HS-27A (cell line): Measurements from ENCODE around the gene ACOT11.

Experiments
- DNase-seq: peaks from one replicate; pipeline ENCODE4 v3.0.0-alpha.2; 2012; ENCODE audit warnings: low read depth, missing footprints

Gene ACOT11

DNA sequence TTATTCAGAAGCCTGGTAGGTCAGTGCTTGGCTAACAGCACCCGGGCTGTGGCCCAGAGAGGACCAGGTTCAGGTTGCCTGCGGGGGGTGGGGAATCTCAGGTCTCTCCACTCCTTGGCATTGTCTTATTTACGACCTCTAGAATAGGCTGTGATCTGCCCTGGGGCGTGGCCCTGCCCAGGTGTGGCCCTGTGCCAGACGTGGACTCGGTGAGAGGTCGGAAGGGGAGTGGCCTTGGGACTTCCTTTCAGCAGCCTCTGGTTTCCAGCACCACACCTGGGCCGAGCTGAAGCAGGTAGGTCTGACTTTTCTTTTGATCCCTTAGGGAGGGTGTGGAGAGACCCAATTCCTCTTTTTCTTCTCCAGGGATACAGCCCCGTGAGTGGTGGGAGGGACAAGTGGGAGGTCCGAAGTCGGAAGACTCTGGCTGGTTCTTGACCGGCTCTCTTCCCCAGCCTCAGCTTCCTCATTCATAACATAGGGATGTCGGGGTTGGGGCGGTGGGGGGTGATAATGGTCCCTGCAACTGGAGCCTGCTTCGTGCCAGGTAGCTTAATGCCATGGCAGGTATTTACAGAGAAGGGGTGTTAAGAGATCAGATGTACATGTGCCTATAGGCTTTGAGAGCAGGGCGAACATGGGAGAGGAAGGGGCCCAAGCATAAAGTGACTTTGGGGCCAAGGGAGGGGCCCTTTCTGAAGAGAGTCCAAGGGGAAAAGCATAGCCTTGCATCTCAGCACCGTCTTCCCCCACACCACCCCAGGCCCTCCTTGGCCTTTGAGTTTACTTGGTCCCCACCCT is 16.5 kb downstream of the ACOT11 start:
- DNase-seq: no peak

DNA sequence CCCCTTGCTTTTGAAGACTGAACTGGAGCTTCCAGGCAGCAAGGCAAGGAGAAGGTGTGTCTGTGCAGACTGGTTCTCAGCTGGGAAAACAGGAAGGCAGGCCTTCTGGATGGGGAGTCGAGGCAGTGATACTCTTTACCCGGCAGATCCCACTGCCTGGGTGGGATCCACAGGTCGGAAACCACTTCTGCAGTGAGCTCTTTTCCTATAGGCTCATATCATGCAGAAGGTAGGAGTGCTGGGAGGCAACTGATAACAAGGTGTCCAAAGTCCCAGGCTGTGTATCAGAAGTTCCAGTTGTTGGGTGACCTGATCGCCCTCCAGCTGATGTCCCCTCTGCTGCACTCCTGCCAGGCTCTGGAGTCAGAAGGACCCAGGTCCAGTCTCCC is 17.1 kb downstream of the ACOT11 start:
- no peak for DNase-seq

DNA sequence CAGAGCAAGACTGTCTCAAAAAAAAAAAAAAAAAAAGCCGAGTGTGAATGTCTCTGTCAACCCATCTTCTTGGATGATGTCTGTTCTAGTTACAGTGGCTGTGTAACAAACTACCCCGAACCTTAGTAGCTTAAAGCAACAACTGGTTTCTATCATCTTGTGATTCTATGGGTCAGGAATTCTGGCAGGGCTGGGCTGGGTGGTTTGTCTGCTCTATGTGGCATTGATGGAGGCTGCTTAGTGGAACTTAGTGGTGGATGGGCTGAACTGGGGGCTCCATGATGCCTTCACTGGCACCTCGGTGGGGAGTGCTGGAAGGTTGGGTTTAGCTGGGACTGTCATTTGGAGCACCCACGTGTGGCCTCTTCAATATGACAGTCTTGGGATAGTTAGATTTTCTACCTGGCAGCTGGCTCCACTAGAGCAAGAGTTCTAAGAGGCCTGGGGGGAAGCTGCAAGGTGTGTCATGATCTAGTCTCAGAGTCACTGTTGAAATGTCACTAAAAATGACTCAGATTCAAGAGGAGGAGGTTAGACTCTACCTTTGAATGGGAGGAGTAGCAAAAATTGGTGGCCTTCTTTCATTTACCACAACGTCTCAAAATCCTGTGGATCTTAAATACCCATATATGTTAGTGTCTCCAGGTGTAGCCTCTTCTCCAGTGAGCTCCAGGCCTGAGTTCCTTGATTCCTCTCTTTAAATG is 18.6 kb downstream of the ACOT11 start:
- no peak for DNase-seq

DNA sequence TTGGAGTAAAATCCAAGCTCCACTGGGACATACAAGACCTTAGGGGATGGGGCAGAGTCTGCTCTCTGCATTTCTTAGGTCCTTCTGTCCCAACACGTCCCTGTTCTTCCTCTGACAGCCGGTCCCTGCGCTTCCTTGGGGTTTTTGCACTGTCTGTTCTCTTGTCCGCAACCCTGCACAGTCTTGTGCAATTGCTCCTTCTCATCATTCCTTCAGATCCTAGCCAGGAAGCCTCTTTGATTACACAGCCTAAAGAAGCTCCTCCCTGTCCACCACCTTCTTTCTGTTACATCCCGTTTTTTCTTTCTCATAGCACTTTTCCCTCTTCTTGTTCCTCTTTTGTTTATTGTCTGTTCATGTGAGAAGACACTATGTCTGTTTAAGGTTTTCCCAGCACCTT is 19.9 kb downstream of the ACOT11 start:
- DNase-seq: no peak

DNA sequence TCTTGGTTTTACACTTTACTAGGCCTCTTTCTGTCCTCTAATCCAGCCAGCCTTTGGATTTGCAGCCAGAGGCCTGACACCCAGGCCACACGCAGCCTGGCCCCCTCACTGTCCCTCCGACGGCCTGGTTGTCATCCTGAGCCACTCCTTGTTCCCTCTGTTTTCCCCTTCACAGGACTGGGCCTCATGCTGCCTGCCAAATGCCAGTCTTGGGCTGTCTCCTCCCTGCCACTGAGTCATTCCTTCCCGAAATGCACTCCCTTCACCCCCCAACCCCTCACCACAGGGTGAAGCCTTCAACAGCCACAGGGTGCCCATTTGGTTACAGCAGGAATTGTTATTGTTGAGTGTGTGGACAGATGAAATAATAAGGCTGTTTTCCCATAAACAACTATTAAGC is 21.3 kb downstream of the ACOT11 start:
- DNase-seq: no peak

DNA sequence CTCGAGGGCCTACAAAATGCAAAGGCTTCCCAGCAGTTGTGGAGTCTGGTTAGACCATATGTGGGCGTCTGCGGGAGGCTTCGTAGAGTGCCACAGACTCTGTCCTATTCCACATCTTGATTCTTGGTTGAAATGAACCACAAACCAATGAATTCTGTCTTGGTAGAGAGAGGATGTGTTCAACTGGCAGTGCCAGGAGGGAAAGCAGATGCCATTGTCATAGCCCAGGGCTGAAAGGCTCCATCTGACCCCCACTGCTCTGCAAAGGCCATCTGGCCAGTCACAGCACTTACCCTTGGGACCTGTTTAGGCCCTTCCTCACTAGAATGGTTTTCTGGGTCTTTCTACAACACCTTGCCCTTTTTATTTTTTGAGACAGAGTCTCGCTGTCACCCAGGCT is 22.1 kb downstream of the ACOT11 start:
- no peak for DNase-seq

DNA sequence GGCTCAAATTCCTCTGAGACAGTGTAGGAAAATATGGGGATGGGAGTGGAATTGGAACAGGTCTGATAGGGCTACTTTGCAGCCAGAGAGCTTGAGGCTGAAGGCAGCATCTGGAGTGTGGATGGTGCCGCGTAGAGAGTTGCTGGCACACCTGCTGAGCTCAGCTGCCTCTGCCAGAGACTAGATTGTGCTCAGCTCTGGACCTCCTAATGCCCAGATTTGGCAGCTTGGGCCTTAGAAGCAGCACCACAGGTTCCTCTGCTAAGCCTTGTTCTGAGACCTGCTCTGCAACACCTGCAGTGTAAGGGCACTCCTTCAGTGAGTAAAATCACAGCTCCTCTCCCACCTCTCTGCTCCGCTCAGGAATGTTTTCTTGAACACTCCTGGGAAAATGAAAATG is 23.3 kb downstream of the ACOT11 start:
- DNase-seq: no peak

DNA sequence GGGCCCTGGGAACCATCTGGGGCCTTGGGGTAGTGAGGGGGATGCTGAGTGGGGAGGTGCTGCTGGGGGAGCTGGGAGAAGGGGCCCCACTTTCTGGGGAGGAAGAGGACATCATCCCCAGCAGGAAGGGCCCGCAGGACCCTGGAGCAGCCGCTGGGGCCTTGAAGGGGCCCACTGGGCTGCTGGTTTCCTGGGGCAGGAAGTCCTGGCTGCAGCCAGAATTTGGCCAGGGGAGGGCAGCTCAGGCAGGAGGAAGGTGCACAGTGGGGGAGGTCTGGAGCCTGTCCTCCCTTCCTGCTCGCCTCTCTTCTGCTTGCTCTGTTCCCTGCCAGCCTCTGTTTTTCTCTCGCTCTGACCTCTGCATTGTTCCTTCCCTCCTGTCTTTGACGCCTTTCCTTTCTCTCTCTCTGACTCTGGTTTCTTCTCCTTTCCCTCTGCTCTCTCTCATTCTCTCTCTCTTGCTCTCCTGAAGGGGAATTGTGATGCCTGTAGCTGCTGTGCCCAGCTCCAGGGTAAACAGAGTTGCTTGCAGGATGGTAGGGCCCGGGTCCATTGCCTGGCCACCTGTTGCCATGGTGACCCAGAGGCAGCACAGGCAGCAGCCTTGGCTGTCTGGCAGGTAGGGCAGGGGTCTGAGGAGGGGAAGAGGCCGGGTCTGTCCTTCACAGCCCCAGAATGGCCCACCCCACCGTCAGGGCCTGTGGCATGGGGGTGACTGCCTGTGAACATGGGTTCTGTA is 23.9 kb downstream of the ACOT11 start:
- DNase-seq: no peak

DNA sequence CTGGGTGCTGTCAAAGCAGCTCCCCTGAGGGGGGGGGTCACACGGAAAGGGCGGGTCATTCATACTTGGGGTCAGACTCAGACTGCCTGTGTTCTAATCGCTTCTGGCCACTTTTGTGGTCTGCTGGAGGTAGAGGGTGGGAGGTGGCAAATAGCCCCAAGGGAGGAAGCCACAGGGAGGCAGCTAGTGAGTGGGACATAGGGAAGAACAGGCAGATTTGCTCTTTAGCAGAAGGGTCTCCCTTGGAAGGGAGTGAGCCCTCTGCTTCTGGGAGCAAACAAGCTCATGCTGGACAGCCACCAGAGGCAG is 24.5 kb downstream of the ACOT11 start:
- DNase-seq: no peak

DNA sequence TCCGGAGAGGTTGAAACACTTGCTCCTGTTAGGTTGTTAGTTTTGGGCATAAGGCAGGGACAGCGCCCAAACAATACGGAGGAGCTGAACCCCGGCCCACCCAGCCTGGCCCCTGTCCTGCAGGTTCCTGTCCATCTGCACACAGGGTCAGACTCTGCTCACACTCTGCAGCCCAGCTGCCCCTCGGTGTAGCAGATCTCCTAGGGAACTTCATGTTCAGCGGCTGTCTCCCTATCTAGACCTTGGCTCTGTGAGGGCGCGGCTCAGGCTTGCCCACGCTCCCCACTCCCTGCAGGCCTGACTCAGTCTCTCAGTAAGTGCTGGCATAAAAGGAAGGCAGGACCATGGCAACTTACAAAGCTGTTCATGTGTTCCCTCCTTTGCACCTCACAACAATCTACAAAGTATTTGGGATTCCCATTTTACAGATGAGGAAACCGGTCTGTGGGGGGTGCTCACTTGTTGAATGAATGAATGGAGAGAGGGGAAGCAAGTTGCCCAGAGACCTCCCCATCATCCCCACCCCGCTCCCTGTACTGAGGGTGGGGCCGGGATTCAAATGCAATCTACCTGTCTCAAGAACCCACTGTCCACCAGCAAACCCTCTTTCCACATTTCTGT is 26.2 kb downstream of the ACOT11 start:
- no peak for DNase-seq

DNA sequence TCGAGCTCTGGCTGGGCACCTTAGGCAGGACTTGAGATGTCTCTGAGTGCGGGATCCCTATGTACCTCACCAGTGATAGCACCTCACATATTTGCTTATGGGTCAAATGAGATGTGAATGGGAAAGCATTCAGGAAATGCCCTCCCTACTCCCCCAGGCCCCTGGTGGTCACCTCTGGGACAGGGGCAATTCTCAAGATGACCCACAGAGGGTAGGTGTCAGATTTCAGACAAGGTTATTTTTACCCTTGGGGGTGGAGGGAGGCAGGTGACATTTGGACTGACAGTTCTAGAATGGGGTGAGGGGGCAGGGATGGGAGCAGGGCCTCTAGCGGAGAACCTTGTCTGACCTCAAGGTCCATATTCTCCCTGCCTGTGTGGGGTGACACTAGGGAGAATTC is 27.1 kb downstream of the ACOT11 start:
- no peak for DNase-seq

DNA sequence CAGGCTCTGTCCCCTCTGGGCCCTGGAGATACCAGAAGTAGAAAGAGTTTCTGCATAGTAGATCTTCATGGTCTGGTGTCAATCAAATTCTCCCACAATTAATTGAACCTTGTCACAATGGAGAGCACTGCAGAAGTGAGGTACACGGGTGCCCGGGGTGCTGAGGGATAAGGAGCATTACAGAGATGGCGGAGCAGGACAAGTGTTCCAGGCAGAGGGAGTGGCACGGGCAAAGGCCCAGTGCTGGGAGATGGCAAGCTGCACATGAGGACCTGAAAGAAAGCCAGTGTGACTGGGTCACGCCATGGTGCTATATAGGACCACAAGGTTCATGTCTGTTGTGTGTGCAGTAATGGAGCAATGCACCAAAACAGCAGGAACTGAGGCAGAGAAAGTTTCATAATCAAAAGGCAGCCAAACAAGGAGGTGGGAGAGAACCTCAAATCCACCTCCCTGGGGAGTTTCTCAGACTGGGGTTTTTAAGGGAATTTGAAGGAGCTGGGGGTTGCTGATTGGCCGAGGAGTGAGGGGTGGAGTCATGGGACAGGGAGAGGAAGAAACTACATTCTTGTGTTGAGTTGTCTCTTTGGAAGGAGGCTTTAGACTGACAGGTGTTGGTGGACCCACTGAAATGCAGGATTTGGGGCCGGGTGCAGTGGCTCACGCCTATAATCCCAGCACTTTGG is 27.7 kb downstream of the ACOT11 start:
- DNase-seq: no peak

DNA sequence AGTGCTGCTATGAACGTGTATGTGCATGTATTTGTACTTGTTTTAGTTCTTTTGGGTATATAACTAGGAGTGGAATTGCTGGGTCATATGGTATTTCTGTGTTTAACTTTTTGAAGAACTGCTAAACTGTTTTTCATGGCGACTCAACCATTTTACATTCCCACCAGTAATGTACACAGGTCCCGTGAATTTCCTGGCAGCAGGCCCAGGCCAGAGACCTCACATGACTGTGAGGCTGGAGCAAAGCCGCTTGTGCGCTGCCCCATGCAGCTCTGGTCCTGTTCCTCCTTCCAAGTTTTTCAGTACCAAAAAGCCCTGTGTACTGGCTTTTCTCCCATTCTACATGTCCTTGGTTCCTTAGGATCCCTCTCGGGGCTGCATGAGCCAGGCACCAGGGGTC is 29.6 kb downstream of the ACOT11 start:
- DNase-seq: no peak

DNA sequence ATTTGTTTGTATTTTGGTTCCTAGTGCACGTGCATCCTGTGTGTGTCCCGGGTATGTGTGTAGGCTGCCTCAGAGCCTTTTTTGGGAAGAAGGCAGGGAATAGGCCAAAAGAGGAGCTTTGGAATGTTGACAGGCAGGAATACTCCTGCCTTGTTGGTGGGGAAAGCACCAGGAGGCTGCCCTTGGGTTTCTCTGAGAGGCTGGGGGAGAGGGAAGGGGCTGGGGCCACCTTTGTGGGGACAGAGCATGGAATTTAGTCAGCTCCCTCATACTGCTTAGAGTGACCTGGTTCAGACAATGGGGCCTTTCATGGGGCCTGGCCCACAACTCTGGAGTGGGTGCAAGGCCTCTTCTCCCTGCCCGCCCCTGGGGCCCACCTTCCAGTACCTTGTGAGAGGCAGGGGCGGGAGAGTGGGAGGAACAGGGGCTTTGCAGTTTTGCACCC is 31.3 kb downstream of the ACOT11 start:
- no peak for DNase-seq

DNA sequence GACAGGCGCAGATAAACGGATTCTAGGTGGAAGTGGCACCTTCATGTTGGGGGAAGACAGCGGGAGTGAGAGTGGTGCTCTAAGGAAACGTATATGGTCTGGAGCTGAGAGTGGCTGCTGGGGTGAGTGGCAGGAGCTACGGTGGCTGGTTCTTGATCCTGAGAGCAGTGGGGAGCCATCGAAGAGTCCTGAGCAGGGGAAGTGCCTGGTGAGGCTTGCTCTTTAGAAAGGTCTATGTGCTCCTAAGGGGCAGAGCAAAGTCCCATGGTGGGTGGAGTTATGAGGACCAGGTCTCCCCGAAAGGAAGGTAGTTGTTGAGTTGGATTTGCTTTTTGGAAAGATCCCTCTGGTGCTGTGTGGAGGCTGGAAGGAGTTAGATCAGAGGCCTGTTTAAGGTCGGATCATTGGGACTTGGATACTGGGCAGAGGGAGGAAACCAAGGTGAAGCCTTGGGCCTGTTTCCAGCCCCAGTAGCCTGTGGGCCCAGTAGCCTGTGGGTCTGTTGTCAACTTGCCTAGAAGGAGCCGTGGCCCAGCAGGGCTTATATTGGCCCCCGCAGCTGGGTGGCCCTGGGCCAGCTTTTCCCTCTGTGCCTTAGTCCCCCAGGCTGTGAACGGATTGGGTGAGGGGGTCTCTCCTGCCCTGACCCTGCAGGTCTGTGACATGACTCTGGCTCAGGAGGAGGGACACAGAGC is 33.0 kb downstream of the ACOT11 start:
- DNase-seq: no peak

DNA sequence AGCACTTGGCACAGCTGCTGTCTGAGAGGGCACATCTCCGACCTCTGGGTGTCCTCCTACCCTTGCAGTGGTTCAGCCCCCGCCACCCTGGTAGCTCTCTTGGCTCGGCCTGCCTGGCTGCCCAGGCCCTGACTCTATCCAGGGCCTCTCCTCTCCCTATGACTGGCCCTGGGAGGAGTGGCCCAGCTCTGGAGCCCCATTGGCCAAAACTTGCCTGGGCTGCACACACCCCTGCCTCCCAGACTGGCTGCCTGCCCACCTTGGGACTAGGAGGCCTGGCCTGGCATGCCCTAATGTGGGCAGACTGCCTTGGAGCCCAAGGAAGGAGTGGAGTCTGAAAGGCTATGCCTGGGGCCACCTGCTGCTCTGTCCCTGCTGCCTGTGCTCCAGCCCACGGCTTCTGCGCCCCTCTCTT is 33.6 kb downstream of the ACOT11 start:
- peak; percentile 24 for DNase-seq

DNA sequence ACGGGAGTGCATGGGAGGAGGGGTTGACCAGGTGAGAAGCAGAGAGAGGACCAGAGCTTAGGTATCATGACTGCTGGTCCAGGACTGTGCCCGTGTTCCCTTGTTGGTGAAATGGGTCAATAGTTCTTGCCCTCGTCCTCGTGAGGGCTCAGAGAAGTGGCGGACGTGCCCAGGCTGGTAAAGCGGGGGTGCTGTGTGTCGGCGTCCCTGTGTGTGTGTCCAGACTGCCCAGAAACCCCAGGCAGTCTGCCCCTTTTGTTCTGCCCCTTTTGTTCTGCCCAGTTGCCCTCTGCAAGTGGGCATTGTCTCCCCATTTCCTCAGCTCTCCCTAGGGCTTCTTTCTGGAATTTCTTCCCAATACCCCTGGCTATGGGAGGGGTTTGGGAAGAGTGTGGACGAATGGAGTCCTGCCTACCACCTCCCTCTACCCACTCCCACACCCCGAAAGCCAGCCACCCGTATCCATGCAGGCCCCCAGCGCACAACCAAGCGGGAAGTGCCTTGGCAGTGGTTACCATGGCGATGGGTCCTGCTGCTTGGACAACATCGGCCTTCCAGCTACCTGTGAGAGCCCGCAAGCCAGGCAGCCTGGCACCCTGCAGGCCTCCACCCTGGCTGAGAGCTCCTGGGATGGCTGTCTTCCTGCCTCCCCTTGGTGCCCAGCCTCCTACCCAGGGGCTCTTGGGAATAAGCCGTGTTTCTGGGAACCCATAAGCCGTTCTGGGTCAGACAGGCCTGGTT is 34.7 kb downstream of the ACOT11 start:
- DNase-seq: no peak

DNA sequence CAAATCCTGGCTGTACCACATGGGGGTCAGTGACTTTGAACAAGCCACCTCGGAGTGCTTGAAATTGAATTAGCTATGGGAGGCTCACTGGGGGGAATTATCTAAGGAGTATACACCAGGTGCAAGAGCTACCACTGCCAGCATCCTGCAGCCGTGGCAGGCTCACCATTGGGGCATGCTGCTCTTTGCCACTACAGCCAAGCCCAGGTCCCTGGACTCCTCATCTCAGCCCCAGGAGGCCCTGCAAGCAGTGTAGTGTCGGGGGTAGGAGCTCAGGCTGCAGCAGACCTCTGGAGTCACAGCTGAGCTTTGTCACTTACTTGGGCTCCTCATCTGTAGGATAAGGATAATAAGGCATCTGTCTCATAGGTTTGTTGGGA is 35.3 kb downstream of the ACOT11 start:
- DNase-seq: no peak

DNA sequence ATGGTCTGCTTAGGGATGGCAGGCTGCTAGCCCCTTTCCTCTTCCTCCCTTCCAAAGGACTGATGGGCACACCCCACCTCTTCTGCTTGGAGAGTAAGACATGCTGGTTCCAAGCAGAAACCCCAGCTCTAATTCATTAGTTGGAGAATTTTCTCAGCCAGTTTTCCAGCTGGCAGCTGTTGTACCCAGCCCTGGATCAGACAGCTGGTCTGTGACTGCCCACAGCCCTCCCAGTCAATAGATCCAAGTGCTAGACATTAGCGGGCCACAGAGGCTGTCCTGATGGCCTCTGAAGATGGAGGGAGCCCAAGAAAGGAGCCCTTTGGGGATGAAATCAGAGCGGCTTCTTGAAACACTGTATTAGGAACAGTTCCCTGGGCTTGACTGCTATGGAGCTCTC is 35.8 kb downstream of the ACOT11 start:
- DNase-seq: no peak

DNA sequence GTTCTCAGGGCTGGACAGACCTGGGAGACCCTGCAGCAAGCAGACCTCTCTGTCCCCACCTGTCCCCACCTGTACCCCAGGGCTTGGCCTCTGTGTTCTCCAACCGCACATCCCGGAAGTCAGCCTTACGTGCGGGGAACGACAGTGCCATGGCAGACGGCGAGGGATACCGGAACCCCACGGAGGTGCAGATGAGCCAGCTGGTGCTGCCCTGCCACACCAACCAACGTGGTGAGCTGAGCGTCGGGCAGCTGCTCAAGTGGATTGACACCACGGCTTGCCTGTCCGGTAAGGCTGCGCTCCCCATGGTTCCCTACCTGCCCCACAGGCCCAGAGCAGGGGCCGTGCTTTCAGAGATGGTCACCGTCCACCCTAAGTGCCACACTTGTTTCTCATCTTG is 36.5 kb downstream of the ACOT11 start:
- no peak for DNase-seq
